Thyroid gland (tissue), 4 donors: ENCODE measurements around the gene NOL12. TPM values are rescaled to one million over a fixed set of nuclear protein-coding genes. Genes with fewer than 3 reads are reported as not detected.

Experiments used
- DNase-seq, 2 donors: peaks; one replicate each; pipeline ENCODE4 v3.0.0-alpha.2; 2019
- H3K27ac ChIP-seq, 3 donors: fragments of 200-600 bp; sonication (generic); 1 replicate in 2 of 3; 2 replicates in 1 of 3; pipeline ENCODE4 v1.5.1; 2016 to 2019; ENCODE audit warnings: mild to moderate bottlenecking in 1 of 3, moderate library complexity in 1 of 3
- H3K27me3 ChIP-seq: fragments of 200-600 bp; sonication (generic); one replicate; pipeline ENCODE4 v1.5.1; 2019
- H3K36me3 ChIP-seq, 2 donors: fragments of 200-600 bp; sonication (generic); one replicate each; pipeline ENCODE4 v1.5.1; 2016 to 2019
- H3K4me1 ChIP-seq, 2 donors: fragments of 200-600 bp; sonication (generic); one replicate each; pipeline ENCODE4 v1.5.1; 2017 to 2019
- H3K4me3 ChIP-seq, 3 donors: fragments of 200-600 bp; sonication (generic); replicated peaks in 1 of 3; 1 replicate in 2 of 3; 2 replicates in 1 of 3; pipeline ENCODE4 v1.5.1; 2016; ENCODE audit warnings: mild to moderate bottlenecking in 1 of 3
- H3K9me3 ChIP-seq: fragments of 200-600 bp; sonication (generic); one replicate; pipeline ENCODE4 v1.5.1; 2017
- POLR2A ChIP-seq, 2 donors: fragments of 450-650 bp; IDR thresholded peaks; one replicate each; pipeline ENCODE4 v1.6.1; 2017; ENCODE audit warnings: antibody characterized with exemption in 2 of 2, mild to moderate bottlenecking in 2 of 2, moderate library complexity in 1 of 2
- WGBS, 2 donors: methylation state at CpG; one replicate each; pipeline ENCODE4 v1.1.5; 2017; 5-methylcytosine and 5-hydroxymethylcytosine counted together
- intact Hi-C: fragments of 100-400 bp; cut with DNase I; formaldehyde crosslinking; loops from one replicate; pipeline ENCODE4 v1.15.1; 2023
- total RNA-seq, 4 donors: library from RNA; depleted of rRNA; stranded (reverse); fragments of >200 nt; gene quantifications; one replicate each; pipeline ENCODE4 v1.2.3, GENCODE V29; 2016
- TF ChIP-seq, protein P1 (sequence below), 6 experiments: fragments of 200-600 bp in 3 of 6; fragments of 450-650 bp in 3 of 6; sonication (generic) in 3 of 6; IDR thresholded peaks; one replicate each; pipeline ENCODE4 v1.5.1; 2016 to 2019; ENCODE audit warnings: antibody characterized with exemption in 6 of 6, mild to moderate bottlenecking in 2 of 6, inconsistent platforms in 1 of 6, moderate library complexity in 1 of 6

The NOL12 gene
- total RNA-seq, 4 donors from 2014 or later = 18.7 to 52.6 (median 47.6) TPM

DNA sequence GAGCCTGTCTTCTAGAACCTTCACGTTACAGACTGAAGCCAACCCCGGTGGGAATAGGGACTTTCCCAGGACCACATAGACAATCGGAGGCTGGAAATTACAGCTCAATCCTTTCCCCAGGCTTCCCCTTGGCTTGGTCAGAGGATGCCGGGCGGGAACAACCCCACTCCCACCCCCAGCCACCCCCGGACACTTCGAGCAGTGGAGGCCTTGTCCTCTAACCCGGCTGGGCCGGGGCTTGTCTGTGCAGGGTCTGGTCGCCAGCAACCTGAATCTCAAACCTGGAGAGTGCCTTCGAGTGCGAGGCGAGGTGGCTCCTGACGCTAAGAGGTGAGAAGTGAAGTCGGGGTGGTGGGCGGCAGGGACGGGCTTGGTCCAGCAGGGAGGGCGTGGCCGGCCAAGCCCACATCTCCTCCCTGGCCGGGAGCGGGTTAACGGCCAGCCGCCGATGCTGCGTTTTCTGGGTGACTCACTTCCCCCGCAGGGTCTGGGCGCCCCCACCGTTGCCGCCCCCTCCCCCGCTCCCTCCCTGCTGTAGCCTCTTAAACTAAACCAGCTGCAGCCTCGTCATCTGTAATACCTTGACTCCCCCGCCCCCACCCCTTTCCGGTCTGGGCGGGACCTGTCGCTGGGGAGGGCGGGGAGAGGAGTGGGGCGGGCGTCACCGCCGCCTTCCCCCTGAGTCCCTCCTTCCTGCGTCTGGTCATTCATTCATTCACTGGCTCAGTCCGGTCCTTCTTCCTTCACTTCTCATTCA is 9.2 kb upstream of the NOL12 start:
- peak; percentile 84 to 85 for DNase-seq
- Histone ChIP-seq H3K9me3 (no peaks in the 10 kb centered on the region), H3K4me1 (peaks cover 27 to 45% of the 10 kb centered on the region in 2 donors), H3K27ac (peak overlapping the region; percentile 79 to 92 (median 88)), H3K27me3 (no peaks in the 10 kb centered on the region), H3K36me3 (no peaks in the 10 kb centered on the region), H3K4me3 (peak overlapping the region in 1 of 3 donors; percentile 28)
- intact Hi-C loops = loop anchor here (5.0 to 10.0 kb wide), 2 partner anchors 50 to 118 kb away; no protein-coding TSS in a partner anchor
- WGBS, 2 donors = 4 to 12% methylated on average over 16 to 22 of the region's 42 CpGs
- no peak for TF ChIP-seq POLR2A (IDR thresholded peaks at IDR 0.05)
- TF ChIP-seq, protein P1, sequence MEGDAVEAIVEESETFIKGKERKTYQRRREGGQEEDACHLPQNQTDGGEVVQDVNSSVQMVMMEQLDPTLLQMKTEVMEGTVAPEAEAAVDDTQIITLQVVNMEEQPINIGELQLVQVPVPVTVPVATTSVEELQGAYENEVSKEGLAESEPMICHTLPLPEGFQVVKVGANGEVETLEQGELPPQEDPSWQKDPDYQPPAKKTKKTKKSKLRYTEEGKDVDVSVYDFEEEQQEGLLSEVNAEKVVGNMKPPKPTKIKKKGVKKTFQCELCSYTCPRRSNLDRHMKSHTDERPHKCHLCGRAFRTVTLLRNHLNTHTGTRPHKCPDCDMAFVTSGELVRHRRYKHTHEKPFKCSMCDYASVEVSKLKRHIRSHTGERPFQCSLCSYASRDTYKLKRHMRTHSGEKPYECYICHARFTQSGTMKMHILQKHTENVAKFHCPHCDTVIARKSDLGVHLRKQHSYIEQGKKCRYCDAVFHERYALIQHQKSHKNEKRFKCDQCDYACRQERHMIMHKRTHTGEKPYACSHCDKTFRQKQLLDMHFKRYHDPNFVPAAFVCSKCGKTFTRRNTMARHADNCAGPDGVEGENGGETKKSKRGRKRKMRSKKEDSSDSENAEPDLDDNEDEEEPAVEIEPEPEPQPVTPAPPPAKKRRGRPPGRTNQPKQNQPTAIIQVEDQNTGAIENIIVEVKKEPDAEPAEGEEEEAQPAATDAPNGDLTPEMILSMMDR (IDR thresholded peaks at IDR 0.05) = no peak

DNA sequence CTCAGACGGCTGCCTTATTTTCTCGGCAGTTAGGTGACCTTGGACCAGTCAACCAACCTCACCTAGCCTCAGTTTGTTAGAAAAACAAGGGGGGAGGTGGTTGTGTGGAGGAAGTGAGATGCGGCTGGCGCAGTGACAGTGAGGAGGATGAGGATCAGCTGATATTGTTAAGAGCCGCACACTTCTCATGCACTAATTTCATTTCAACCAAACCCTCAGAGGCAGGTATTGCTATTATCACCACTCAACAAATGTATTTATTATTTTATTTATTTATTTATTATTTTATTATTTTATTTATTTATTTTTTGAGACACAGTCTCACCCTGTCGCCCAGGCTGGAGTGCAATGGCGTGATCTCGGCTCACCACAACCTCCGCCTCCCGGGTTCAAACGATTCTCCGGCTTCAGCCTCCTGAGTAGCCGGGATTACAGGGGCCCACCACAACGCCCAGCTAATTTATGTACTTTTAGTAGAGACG is 8.6 kb upstream of the NOL12 start:
- TF ChIP-seq, protein P1 (IDR thresholded peaks at IDR 0.05) = no peak
- TF ChIP-seq POLR2A (IDR thresholded peaks at IDR 0.05) = no peak
- peaks cover 27 to 45% of the 10 kb centered on the region in 2 donors for H3K4me1 ChIP-seq
- H3K36me3 ChIP-seq = no peaks in the 10 kb centered on the region
- H3K9me3 ChIP-seq = no peaks in the 10 kb centered on the region
- H3K27ac ChIP-seq = peak overlapping the region in 1 of 3 donors; percentile 88
- H3K27me3 ChIP-seq = no peaks in the 10 kb centered on the region
- 73 to 75% methylated on average over 15 of the region's 15 CpGs for WGBS, 2 donors
- peak overlapping the region in 1 of 3 donors; percentile 28 for H3K4me3 ChIP-seq
- intact Hi-C loops = loop anchor here (5.0 to 10.0 kb wide), 2 partner anchors 50 to 117 kb away; no protein-coding TSS in a partner anchor
- no peak for DNase-seq

DNA sequence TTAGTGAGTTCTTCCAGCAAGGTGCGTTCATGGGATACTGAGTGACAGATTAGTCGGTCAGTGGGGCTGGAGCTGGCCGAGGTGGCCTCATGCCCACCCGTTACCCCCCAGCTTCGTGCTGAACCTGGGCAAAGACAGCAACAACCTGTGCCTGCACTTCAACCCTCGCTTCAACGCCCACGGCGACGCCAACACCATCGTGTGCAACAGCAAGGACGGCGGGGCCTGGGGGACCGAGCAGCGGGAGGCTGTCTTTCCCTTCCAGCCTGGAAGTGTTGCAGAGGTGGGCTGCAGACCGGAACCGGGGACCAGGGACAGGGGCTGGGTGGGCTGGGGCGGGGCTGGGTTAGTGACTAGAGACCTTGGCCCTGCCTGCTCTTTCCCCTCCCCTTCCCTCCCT is 7.8 kb upstream of the NOL12 start:
- Histone ChIP-seq H3K27ac (no peak overlapping the region), H3K36me3 (no peaks in the 10 kb centered on the region), H3K4me3 (no peak overlapping the region), H3K4me1 (peaks cover 27 to 45% of the 10 kb centered on the region in 2 donors), H3K9me3 (no peaks in the 10 kb centered on the region), H3K27me3 (no peaks in the 10 kb centered on the region)
- intact Hi-C loops = loop anchor here (5.0 to 10.0 kb wide), 2 partner anchors 51 to 116 kb away; no protein-coding TSS in a partner anchor
- no peak for DNase-seq
- TF ChIP-seq, protein P1 (IDR thresholded peaks at IDR 0.05) = no peak
- no peak for TF ChIP-seq POLR2A (IDR thresholded peaks at IDR 0.05)
- WGBS, 2 donors = 37 to 52% methylated on average over 4 to 12 of the region's 18 CpGs

DNA sequence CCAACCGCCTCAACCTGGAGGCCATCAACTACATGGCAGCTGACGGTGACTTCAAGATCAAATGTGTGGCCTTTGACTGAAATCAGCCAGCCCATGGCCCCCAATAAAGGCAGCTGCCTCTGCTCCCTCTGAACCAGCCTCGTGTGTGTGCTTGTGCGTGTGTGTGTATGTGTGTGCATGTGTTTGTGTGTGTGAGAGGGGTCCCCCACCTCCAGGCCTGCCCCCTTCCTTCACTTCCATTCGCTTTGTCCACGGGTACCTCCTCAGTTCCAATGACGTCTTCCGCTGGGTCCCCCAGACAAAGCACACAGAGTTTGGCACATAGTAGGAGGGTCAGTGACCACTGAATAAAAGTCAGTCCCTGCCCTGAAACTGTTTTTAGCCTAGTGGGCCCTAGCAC is 6.5 kb upstream of the NOL12 start:
- no peaks in the 10 kb centered on the region for H3K9me3 ChIP-seq
- 86 to 90% methylated on average over 7 to 8 of the region's 8 CpGs for WGBS, 2 donors
- DNase-seq = no peak
- H3K4me3 ChIP-seq = no peak overlapping the region
- H3K36me3 ChIP-seq = no peaks in the 10 kb centered on the region
- intact Hi-C loops = loop anchor here (5.0 to 10.0 kb wide), 2 partner anchors 52 to 115 kb away; no protein-coding TSS in a partner anchor
- no peak overlapping the region for H3K27ac ChIP-seq
- no peaks in the 10 kb centered on the region for H3K27me3 ChIP-seq
- H3K4me1 ChIP-seq = peaks cover 22 to 36% of the 10 kb centered on the region in 2 donors
- no peak for TF ChIP-seq POLR2A (IDR thresholded peaks at IDR 0.05)
- TF ChIP-seq, protein P1 (IDR thresholded peaks at IDR 0.05) = no peak
